Fibroblast of mammary gland (primary cell): ENCODE measurements around the gene JAK3.

Source experiments
- DNase-seq: peaks from one replicate; pipeline ENCODE4 v3.0.0-alpha.2; 2010; ENCODE audit warnings: low read depth
- H3K4me3 ChIP-seq: 2 replicates; pipeline ENCODE4 v1.5.1; 2011; ENCODE audit warnings: low read depth, mild to moderate bottlenecking, low read length, moderate library complexity; ENCODE audit not compliant: control insufficient read depth
- CTCF ChIP-seq: conservative IDR thresholded peaks from 2 replicates; pipeline ENCODE4 v1.5.1; 2011; ENCODE audit warnings: low read depth, low read length, inconsistent platforms; ENCODE audit not compliant: control insufficient read depth, insufficient read depth

Gene JAK3

GRCh38 chr19:17831419-17831888, 16.3 kb downstream of the JAK3 start:
- no peak for TF ChIP-seq CTCF
- no peak overlapping the region for H3K4me3 ChIP-seq

GRCh38 chr19:17830567-17831418, 17.0 kb downstream of the JAK3 start:
- DNase-seq = peak; percentile 75
- no peak for TF ChIP-seq CTCF
- peak overlapping the region; percentile 29 for H3K4me3 ChIP-seq

More at GRCh38 chr19:17831419-17831888, 16.3 kb downstream of the JAK3 start:
- no peak for DNase-seq

GRCh38 chr19:17829855-17830566, 17.8 kb downstream of the JAK3 start:
- peak overlapping the region; percentile 29 for H3K4me3 ChIP-seq
- no peak for TF ChIP-seq CTCF
- peak; percentile 44 for DNase-seq

- no peak overlapping the region for H3K4me3 ChIP-seq
- DNase-seq = no peak
- no peak for TF ChIP-seq CTCF
Observed at GRCh38 chr19:17826508-17827056, 21.2 kb downstream of the JAK3 start.

GRCh38 chr19:17824339-17824738, 23.4 kb downstream of the JAK3 start:
- no peak overlapping the region for H3K4me3 ChIP-seq
- no peak for TF ChIP-seq CTCF
- no peak for DNase-seq

- no peak within 1 kb of the TSS for H3K4me3 ChIP-seq
- TF ChIP-seq CTCF = no peak
- no peak for DNase-seq
Observed at GRCh38 chr19:17821190-17821589, 26.6 kb downstream of the JAK3 start, which contains the start of gene INSL3. INSL3 (minus strand) TSS chr19:17821519; CDS start chr19:17821506, 13 bp downstream.
